ENCODE measurements around the gene B4GALNT4.
A peak's percentile ranks its signal among the peaks of the same experiment; 100 is the strongest.
"Not testable (repeated sequence)": the region's sequence is repeated elsewhere in the genome, so short reads cannot be mapped to it uniquely, and the experiment has no call there.

B4GALNT4 gene

DNA sequence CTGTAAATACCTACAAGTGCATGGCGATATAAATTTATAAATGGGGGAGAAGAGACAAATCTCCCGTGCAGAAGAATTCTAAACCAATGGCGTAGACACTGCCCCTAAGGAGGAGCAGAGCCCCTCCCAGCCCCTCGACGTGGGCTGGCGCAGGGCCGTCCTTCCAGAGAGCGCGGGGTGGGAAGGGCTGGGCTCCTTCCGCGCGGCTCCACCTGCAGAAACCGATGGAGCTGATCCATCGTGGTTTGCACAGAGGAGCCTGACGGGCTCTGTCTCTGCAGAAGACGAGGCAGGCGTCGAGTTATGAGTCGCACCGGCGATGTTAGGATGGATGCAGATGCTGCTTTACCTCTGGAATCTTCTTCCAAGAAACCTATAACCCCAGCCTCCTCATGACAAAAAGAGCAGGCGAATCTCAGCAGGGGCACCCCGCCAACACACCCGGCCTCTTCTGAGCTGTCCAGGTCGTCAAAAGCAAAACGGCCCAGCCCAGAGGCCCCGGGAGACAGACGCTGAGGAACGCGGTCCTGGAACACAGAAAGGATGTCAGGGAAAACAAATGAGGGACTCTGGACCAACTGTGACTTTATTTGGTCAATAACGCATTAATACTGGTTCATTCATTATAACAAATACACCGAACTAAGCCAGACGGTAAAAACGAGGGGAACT lies 11.0 kb upstream of the B4GALNT4 start:
- DNase-seq (ENCODE audit: low spot score), result no peak
- FAIRE-seq, result no peak

DNA sequence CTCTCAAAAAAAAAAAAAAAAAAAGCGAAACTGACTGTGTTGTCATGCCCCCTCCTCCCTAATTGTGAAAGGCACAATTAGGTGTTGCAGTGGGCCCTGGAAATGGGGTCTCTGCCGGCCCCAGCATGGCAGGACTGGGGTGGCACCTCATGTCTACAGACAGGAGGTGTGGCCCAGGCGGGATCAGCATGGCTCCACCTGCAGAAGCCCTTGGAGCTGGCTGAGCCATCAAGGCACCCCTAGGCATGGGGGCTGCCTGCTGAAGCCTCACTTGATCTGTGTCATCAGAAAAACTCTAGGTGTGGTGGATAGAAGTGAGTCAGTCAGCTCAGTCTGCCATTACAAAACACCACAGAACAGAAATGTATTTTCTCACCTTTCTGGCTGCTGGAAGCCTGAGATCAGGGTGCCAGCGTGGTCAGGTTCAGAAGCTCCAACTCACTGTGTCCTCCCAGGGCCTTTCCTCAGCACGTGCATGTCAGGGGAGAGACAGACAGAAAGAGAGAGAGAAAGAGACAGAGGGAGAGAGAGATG lies 10.1 kb upstream of the B4GALNT4 start:
- no peak for FAIRE-seq
- no peak for DNase-seq (ENCODE audit: low spot score)

DNA sequence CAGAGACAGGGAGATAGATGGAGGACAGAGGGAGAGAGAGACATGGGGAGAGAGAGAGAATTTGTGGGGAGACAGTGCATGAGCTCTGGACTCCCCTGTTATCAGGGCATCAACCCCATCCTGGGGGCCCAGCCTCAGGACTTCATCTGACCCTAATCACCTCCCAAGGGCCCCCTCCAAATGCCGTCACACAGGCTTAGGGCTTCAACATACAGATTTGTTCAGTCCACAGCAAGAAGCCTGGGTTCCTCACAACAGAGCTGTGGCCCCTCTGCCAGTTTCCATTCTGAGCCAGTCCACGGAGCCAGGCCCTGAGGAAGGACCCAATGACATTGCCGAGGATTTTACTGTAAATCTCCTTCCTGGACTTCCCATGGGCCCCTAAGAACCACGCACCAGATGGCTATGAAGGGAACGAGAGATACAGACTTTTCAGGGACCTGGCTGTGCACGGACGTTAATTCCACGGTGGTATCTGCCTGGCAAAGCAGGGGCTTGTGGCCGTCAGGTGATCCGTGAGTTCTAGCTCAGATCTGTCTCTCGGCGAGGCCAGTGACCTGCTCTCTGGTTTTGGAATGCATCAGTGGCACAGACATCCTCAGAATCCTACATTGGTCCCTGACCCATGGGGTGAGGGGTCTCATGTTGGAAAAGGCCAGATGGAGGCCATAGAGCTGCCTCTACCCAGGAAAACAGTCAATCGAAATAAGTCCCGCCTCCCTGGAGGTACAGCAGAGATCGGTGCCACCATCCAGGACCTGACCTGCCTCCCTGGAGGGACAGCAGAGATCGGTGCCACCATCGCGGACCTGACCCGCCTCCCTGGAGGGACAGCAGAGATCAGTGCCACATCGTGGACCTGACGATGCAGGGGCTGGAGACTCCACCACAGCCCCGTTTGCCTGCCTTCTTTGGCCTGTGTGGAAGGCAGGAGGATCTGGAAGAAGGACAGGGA lies 8.7 kb upstream of the B4GALNT4 start:
- no peak for FAIRE-seq
- no peak for DNase-seq (ENCODE audit: low spot score)

DNA sequence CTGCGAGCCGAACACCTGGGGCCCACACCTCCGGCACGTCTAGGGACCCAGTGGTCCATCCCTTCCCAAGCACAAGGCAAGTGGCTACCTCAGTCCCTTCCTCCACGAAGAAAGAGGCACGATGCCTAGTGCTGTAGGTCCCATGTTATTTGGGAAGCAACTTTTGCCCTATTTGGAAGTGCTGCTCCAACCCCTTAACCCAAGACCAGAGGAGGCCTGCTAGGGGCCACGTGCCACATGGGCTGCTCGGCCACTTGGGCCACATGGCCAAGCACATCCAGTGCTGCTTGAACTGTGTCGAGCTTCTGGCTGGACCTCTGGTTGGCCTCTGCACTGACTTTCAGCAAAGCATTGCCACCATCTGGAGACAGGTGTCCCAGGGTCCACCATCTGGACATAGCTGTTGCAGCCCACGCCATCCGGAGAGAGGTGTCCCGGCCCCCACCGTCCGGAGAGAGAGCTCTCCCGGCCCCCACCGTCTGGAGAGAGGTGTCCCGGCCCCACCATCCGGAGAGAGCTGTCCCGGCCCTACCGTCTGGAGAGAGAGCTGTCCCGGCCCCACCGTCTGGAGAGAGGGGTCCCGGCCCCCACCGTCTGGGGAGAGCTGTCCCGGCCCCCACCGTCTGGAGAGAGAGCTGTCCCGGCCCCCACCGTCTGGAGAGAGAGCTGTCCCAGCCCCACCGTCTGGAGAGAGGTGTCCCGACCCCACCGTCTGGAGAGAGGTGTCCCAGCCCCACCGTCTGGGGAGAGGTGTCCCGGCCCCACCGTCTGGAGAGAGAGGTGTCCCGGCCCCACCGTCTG lies 6.5 kb upstream of the B4GALNT4 start:
- FAIRE-seq, result no peak
- DNase-seq (ENCODE audit: low spot score), result no peak

DNA sequence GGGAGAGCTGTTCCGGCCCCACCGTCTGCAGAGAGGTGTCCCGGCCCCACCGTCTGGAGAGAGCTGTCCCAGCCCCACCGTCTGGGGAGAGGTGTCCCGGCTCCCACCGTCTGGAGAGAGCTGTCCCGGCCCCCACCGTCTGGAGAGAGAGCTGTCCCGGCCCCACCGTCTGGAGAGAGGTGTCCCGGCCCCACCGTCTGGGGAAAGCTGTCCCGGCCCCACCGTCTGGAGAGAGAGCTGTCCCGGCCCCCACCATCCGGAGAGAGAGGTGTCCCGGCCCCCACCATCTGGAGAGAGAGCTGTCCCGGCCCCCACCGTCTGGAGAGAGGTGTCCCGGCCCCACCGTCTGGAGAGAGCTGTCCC lies 5.9 kb upstream of the B4GALNT4 start:
- DNase-seq (ENCODE audit: low spot score); FAIRE-seq: not testable (repeated sequence)

DNA sequence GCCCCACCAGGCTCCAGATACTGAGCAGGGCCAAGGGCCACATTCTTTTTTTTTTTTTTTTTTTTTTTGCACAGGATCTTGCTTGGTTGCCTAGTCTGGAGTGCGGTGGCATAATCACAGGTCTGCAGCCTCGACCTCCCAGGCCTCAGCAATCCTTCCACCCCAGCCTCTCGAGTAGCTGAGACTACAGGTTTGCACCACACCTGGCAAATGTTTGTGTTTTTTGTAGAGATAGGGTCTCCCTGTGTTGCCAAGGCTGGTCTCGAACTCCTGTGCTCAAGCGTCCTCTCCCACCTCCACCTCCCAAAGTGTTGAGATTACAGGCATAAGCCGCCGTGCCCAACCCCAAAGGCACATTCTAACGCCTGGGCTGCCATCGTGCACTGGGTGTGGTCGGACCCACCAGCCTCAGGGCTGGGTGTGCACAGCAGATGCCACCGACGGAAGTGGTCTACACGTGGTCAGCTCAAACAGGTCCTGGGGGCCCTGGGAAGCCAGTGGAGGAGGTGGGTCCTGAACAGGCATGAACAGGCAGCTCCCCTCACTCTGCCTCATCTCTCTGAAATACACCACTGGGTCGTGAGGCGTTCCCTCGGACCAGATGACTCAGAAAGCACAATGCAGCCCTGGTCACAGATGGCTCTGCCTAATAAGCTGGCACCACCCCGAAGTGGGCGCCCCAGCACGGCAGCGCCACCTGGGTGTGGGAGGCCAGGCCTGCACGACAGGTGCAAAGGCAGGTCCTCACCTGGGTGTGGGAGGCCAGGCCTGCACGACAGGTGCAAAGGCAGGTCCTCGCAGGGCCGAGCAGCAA lies 5.1 kb upstream of the B4GALNT4 start:
- DNase-seq (ENCODE audit: low spot score) (peak; percentile 73), FAIRE-seq (peak; percentile 46)

DNA sequence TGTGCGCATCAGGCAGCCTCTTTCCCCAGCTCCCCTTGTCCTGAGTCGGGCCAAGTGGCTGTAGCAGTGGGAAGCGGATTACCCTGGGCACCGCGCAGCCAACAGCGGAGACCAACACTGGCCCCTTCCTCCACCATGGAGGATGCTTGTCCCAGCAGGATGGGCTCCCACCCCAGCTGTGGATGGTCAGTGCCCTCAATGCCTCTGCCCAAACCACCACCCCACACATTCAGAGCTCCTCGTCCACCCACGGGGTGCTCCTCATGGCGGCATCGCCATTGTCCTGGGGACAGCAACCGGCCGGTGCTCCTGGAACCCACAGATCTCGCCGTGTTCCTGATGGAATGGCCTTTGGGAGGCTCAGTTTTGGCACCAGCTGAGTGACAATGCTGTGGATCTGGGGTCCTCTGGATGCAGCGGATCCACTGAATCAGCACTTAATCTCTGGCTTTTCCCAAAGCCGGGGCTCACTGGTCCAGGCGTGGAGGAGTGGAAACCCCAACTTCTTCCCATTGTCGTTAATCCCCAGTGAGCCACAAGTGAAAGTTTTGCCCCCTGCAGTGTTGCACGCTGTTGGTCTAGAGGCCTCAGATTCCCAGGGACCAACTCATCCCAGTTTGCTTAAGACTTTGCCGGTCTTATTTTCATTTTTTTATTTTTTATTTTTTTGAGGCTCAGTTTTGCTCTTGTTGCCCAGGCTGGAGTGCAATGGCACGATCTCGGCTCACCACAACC lies 4.1 kb upstream of the B4GALNT4 start:
- no peak for FAIRE-seq
- DNase-seq (ENCODE audit: low spot score), result no peak

DNA sequence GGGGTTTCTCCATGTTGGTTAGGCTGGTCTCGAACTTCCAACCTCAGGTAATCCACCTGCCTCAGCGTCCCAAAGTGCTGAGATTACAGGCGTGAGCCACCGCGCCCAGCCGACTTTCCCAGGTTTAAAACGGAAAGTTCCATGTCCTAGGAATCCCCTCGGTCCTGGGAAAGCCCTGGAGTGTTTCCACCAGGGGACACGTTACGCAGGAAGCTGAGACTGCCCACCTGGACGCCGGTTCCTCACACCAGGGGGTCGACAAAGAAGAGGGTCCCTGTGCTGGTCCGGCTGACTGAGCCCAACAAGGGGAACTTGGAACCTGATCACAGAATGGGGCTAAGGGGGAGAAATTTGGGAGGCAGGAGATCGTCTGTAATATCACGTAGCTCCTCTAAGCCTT lies 3.5 kb upstream of the B4GALNT4 start:
- FAIRE-seq (no peak), DNase-seq (ENCODE audit: low spot score) (no peak)

DNA sequence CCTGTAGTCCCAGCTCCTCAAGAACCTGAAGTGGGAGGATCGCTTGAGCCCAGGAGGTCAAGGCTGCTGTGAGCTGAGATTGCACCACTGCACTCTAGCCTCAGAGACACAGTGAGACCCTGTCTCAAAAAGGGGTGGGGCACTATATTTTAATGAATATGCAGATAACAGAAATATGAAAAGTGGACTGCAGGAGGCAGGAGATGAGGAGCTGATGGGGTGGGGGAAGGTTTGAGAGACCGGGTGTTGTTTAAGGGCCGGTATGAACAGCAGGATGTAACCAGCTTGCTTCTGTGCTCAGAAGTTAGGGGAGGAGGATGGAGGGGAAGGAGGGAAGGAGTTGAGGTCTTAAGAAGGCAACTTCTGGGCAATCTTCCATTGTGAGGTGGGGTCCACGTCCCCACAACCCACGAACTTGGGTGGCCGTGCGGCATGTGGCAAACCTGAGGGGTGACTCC lies 1.3 kb upstream of the B4GALNT4 start:
- FAIRE-seq, result no peak
- no peak for DNase-seq (ENCODE audit: low spot score)

DNA sequence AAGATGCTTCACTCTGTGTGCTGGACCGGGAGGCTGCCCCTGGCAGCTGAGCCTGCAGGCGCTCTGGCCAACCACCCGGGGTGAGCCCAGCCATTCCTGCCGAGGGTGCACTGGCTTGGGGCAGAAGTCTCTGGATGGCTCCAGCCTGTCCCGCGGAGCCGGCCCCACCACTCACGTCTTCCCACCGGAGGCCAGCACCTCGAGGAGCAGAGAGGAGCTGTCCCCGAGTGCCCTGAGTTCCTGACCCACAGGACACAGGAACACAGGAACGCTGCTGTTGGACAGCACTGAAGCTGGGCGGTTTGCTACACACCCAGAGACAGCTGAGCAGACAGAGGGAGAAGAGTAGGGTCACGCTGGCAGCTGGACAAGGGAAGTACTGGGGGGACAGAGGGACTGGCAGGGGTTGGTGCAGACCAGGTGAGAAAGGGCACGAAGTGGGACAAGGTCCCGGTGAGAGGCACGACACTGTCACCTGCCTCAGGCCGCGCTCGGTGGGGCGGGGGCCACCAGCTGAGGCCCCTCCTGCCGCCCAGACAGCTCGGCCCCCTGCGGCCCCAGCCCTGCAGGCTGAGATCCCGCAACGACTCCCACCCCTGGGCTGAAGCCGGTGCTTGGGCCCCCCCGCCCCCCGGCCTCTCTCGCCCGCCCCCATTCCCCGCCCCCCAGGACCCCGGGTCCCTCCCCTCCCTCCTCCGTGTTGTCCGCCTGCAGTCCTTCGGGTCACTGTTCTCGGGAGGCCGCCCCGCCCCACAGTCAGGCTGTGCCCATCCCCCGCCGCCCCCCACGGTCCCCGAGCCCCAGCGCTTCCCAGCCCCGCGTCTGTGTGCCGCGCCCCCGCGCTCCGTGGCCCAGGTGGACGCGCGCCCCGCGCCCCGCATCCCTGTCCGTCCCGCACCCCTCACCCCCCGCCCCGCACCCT lies 624 bp upstream of the B4GALNT4 start:
- DNase-seq (ENCODE audit: low spot score) (peak; percentile 32), FAIRE-seq (no peak)

DNA sequence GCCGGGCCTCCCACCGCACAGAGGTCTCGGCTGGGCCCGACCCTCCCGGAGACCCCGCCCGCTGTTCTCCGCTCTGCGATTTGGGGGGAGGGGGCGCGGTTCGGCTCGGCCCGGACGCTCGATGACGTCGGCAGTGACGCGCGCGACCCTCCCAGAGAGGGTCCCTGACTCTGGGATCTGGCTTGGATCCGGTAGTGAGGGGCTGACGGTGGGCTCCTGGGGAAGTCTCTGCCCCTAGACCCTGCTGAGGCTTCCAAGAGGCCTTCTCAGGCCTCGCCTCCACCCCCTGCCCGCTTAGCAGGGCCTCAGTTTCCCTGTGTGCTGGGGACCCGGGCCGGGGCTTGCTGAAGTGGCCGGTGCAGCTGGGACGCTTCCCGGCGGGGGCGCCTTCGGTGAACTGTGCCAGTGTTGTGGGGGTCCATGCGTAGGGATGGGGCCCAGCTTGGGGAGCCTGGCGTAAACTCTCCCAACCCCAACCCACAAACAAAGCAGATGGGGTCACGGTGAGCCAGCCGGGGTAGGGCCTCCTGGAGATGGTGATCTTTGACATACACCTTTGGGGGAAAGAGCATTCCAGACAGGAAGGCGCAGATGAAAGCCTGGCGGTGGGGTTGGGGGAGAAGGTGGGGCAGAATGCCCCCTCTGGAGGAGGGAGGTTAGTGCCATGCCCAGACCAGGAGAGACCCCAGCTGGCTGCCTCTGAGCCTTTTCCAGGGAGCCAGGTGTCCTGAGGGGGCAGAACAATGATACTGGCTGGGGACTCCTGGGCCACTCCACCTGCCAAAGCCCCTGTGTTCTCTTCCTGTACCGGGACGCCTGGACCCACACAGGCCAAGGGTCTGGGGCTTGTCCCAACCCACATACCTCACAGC lies 1.0 kb downstream of the B4GALNT4 start:
- no peak for FAIRE-seq
- DNase-seq (ENCODE audit: low spot score), result no peak

DNA sequence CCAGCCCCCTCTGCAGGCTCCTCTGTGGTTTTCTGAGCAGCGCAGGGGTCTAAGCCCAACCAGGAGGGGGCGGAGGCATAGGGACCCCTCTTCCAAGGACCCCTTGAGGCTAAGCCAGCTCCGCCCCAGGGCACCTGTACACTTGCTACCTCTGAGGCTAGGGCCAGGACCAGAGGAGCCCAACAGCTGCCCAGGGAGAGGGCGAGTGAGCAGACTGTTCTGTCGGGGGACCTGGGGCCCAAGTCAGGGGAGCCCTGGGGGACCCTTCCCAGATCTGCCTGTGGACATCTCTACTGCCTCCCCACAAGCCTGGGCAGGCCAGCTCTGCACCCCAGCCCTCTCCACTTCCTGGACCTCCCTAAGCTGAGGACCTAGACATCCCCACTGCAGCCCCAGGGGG lies 1.8 kb downstream of the B4GALNT4 start:
- FAIRE-seq, result no peak
- no peak for DNase-seq (ENCODE audit: low spot score)

DNA sequence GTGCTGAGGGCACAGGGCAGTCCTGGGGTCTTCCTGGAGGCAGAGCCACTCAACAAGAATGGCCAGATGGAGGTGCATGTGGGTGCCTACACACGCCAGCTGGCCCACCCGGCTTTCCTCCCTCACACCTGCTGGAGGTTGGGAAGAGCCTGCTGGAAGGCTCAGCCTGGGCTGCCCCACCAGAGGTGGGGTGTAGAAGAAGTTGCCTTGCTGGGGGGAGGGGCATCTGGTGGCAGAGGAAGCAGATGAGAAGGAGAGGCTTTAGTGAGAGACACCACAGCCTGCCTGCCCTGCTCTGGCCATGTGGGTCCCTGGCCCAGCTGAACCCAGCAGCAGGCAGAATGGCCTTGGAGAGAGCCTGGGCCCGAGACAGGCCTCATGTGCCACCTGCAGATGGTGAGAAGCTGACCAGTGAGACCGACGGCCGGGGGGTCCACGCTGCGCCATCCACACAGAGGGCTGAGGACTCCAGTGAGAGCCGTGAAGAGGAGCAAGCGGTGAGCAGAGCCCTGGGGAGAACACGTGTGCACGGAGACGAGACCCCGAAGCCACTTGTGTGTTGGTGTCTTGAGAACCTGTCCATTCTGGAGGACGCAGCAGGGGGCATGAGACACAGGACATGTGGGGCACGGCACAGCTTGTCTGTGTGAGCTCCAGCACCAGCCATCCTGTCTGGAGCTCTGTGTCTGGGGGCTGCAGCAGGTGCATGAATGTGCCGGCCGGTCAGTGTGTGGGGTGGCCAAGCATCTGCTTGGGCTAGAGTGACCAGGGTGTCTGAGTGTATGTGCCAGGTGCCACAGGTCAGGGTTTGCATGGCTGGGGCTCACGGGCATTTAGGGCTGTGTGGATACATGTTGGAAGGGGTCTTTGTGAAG lies 2.7 kb downstream of the B4GALNT4 start:
- no peak for FAIRE-seq

DNA sequence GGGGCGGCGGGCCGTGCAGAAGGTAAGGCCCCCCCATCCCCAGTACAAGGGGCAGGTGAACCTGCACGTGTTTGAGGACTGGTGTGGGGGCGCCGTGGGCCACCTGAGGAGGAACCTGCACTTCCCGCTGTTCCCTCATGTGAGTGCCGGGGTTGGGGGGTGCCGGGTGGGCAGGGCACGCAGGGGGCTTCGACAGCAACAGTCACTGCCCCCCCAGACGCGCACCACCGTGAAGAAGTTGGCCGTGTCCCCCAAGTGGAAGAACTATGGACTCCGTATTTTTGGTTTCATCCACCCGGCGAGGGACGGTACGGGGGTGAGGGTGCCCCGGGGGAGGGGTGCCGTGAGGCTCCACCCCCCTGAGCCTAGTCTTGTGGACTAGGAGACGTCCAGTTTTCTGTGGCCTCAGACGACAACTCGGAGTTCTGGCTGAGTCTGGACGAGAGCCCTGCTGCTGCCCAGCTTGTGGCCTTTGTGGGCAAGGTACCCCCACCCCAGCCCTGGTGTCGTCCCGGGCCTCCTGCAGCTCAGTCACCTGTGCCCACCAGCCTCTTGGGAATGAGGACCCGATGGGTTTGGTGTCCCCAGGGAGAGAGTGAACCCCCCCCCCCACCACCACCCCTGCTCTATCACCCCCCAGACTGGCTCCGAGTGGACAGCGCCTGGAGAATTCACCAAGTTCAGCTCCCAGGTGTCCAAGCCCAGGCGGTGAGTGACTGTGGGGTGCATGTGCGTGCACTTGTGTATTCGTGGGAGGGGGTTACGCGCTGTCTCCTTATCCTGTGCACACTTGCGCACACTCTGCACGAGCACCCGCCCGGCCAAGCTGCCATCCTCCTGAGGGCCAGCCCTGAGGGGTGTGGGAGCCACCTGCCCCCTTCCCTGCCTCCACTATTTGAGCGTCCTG lies 3.8 kb downstream of the B4GALNT4 start:
- DNase-seq (ENCODE audit: low spot score) (no peak), FAIRE-seq (no peak)

More for the DNA sequence above, 2.7 kb downstream of the B4GALNT4 start:
- no peak for DNase-seq (ENCODE audit: low spot score)

DNA sequence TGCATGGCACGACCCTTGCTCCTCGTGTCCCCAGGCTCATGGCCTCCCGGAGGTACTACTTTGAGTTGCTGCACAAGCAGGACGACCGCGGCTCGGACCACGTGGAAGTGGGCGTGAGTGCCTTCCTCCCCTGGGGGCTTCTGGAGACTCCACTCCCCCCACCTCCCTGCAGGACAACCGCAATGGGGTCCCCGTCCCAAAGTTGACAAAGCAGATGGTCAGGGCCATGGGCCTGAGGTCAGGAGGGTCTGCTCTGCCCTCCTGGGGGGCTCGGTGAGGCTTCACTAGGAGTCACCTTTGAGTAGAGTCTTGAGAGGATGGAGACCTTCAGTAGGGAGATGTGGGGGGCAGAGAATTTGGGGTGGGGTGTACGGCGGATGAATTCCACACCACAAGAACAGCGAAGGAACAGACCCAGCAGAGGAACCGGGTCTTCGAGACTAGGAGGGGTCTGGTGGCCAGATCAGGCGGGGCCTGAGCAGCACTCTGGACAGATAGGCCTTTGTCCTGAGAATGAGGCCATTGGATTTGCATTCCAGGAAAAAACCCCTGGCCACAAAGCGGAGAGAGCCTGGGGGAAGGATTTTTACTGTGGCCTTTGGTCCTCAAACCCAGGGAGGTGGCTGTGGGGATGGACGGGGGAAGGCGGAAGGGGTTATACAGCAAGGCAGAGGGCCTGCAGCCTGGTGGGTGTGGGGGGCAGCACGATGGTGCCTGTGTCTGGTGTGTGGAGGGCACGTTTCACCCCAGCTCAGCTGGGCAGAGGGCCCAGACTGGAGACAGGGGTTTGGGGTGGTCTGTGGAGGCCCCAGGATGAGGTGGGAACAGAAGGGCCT lies 4.6 kb downstream of the B4GALNT4 start:
- DNase-seq (ENCODE audit: low spot score) (no peak), FAIRE-seq (no peak)

Measured in urothelium cell line (cell line).